GM12891 (cell line): ENCODE measurements around the gene HBEGF.
"Not testable (repeated sequence)": the region's sequence is repeated elsewhere in the genome, so short reads cannot be mapped to it uniquely, and the experiment has no call there.

Experiments used
- POLR2A ChIP-seq: IDR thresholded peaks from 2 replicates; pipeline ENCODE4 v1.6.1; 2011; ENCODE audit warnings: low read depth, low read length, control low read depth
- POLR2AphosphoS5 ChIP-seq: IDR thresholded peaks from 2 replicates; pipeline ENCODE4 v1.6.1; 2011; ENCODE audit warnings: low read depth, low read length, control low read depth
- TAF1 ChIP-seq: IDR thresholded peaks from 2 replicates; pipeline ENCODE4 v1.6.1; 2011; ENCODE audit warnings: low read depth, low read length, control low read depth

GRCh38 chr5:140343849-140344248 lies 2.6 kb downstream of the HBEGF start:
- TF ChIP-seq POLR2A, POLR2AphosphoS5, TAF1: not testable (repeated sequence)
